HUES48 (cell line): Measurements from ENCODE around the gene FDX2.

Experiments
- H3K27ac ChIP-seq: one replicate; pipeline ENCODE4 v1.7.0; 2013; ENCODE audit warnings: low read depth, low read length, inconsistent platforms
- H3K27me3 ChIP-seq: 2 replicates; pipeline ENCODE4 v1.6.1; 2013; ENCODE audit warnings: mild to moderate bottlenecking, low read length; ENCODE audit not compliant: control insufficient read depth, insufficient read depth
- H3K36me3 ChIP-seq: 2 replicates; pipeline ENCODE4 v1.6.1; 2013; ENCODE audit warnings: low read length; ENCODE audit not compliant: control insufficient read depth, insufficient read depth
- H3K4me1 ChIP-seq: 2 replicates; pipeline ENCODE4 v1.6.1; 2013; ENCODE audit warnings: mild to moderate bottlenecking, low read length; ENCODE audit not compliant: control insufficient read depth, insufficient read depth
- H3K4me3 ChIP-seq: 2 replicates; pipeline ENCODE4 v1.5.1; 2013; ENCODE audit warnings: mild to moderate bottlenecking, low read depth, low read length
- H3K9ac ChIP-seq: 2 replicates; pipeline ENCODE4 v1.6.1; 2013; ENCODE audit warnings: mild to moderate bottlenecking, low read depth, low read length, moderate library complexity
- H3K9me3 ChIP-seq: 2 replicates; pipeline ENCODE4 v1.6.1; 2013; ENCODE audit warnings: low read length; ENCODE audit not compliant: control insufficient read depth, insufficient read depth

Gene FDX2

GRCh38 chr19:10277795-10278589, 37.8 kb downstream of the FDX2 start:
- no peak overlapping the region for H3K27ac ChIP-seq
- no peaks in the 10 kb centered on the region for H3K27me3 ChIP-seq
- H3K4me3 ChIP-seq: no peak overlapping the region
- H3K36me3 ChIP-seq: no peaks in the 10 kb centered on the region
- no peaks in the 10 kb centered on the region for H3K9me3 ChIP-seq
- no peak overlapping the region for H3K9ac ChIP-seq
- H3K4me1 ChIP-seq: no peaks in the 10 kb centered on the region

GRCh38 chr19:10274589-10274988, 41.2 kb downstream of the FDX2 start:
- H3K4me1 ChIP-seq: 0 out of 2 replicates have a peak, but pooled peaks cover 5% of the 10 kb centered on the region
- no peak overlapping the region for H3K27ac ChIP-seq
- H3K36me3 ChIP-seq: no peaks in the 10 kb centered on the region
- H3K27me3 ChIP-seq: peaks cover 27% of the 10 kb centered on the region
- no peak overlapping the region for H3K4me3 ChIP-seq
- H3K9me3 ChIP-seq: no peaks in the 10 kb centered on the region
- no peak overlapping the region for H3K9ac ChIP-seq

- Histone ChIP-seq H3K4me3 (peak overlapping the region; percentile 59; the same call in 1 of the 2 replicates), H3K27ac (no peak overlapping the region), H3K27me3 (peaks cover 28% of the 10 kb centered on the region), H3K9me3 (no peaks in the 10 kb centered on the region), H3K36me3 (no peaks in the 10 kb centered on the region), H3K4me1 (0 out of 2 replicates have a peak, but pooled peaks cover 5% of the 10 kb centered on the region), H3K9ac (no peak overlapping the region)
Observed at GRCh38 chr19:10271543-10272086, 44.2 kb downstream of the FDX2 start.

GRCh38 chr19:10270616-10271394, 45.0 kb downstream of the FDX2 start, which contains the start of gene ICAM1:
ICAM1 (plus strand) TSS chr19:10271120; CDS start chr19:10271160, 40 bp downstream.
- peak within 1 kb of the TSS; percentile 59 for H3K4me3 ChIP-seq
- no peak within 1 kb of the TSS for H3K9ac ChIP-seq
- H3K9me3 ChIP-seq: no peaks in the 10 kb centered on the region
- H3K36me3 ChIP-seq: no peaks in the 10 kb centered on the region
- H3K4me1 ChIP-seq: 0 out of 2 replicates have a peak, but pooled peaks cover 5% of the 10 kb centered on the region
- H3K27me3 ChIP-seq: peaks cover 28% of the 10 kb centered on the region
- H3K27ac ChIP-seq: no peak within 1 kb of the TSS

- 0 out of 2 replicates have a peak, but pooled peaks cover 5% of the 10 kb centered on the region for H3K4me1 ChIP-seq
- no peak overlapping the region for H3K9ac ChIP-seq
Observed at GRCh38 chr19:10270180-10270615, 45.6 kb downstream of the FDX2 start.

GRCh38 chr19:10269333-10270179, 46.3 kb downstream of the FDX2 start:
- 0 out of 2 replicates have a peak, but pooled peaks cover 5% of the 10 kb centered on the region for H3K4me1 ChIP-seq

More at GRCh38 chr19:10270180-10270615, 45.6 kb downstream of the FDX2 start:
- H3K36me3 ChIP-seq: no peaks in the 10 kb centered on the region
- no peak overlapping the region for H3K27ac ChIP-seq
- no peaks in the 10 kb centered on the region for H3K9me3 ChIP-seq
- H3K27me3 ChIP-seq: peaks cover 28% of the 10 kb centered on the region
- peak overlapping the region; percentile 59 for H3K4me3 ChIP-seq

GRCh38 chr19:10268071-10268470, 47.7 kb downstream of the FDX2 start:
- Histone ChIP-seq H3K27ac (no peak overlapping the region), H3K36me3 (no peaks in the 10 kb centered on the region), H3K9me3 (no peaks in the 10 kb centered on the region), H3K27me3 (peaks cover 28% of the 10 kb centered on the region), H3K9ac (no peak overlapping the region), H3K4me3 (no peak overlapping the region), H3K4me1 (0 out of 2 replicates have a peak, but pooled peaks cover 5% of the 10 kb centered on the region)

More at GRCh38 chr19:10269333-10270179, 46.3 kb downstream of the FDX2 start:
- Histone ChIP-seq H3K9ac (no peak overlapping the region), H3K4me3 (peak overlapping the region; percentile 59), H3K27ac (no peak overlapping the region), H3K9me3 (no peaks in the 10 kb centered on the region), H3K36me3 (no peaks in the 10 kb centered on the region), H3K27me3 (peaks cover 28% of the 10 kb centered on the region)

GRCh38 chr19:10266706-10267105, 49.1 kb downstream of the FDX2 start:
- no peaks in the 10 kb centered on the region for H3K9me3 ChIP-seq

GRCh38 chr19:10262771-10263170, 53.0 kb downstream of the FDX2 start:
- H3K27me3 ChIP-seq: no peaks in the 10 kb centered on the region

More at GRCh38 chr19:10266706-10267105, 49.1 kb downstream of the FDX2 start:
- Histone ChIP-seq H3K4me3 (no peak overlapping the region), H3K27ac (no peak overlapping the region), H3K36me3 (no peaks in the 10 kb centered on the region), H3K4me1 (0 out of 2 replicates have a peak, but pooled peaks cover 4% of the 10 kb centered on the region), H3K9ac (no peak overlapping the region), H3K27me3 (peaks cover 22% of the 10 kb centered on the region)

GRCh38 chr19:10260141-10260584, 55.7 kb downstream of the FDX2 start:
- H3K9me3 ChIP-seq: no peaks in the 10 kb centered on the region
- no peak overlapping the region for H3K4me3 ChIP-seq
- peaks cover 37% of the 10 kb centered on the region for H3K36me3 ChIP-seq
- H3K4me1 ChIP-seq: no peaks in the 10 kb centered on the region
- no peak overlapping the region for H3K27ac ChIP-seq
- no peak overlapping the region for H3K9ac ChIP-seq
- no peaks in the 10 kb centered on the region for H3K27me3 ChIP-seq

More at GRCh38 chr19:10262771-10263170, 53.0 kb downstream of the FDX2 start:
- H3K36me3 ChIP-seq: peaks cover 16% of the 10 kb centered on the region
- H3K9me3 ChIP-seq: no peaks in the 10 kb centered on the region
- H3K27ac ChIP-seq: no peak overlapping the region
- no peak overlapping the region for H3K9ac ChIP-seq
- no peaks in the 10 kb centered on the region for H3K4me1 ChIP-seq
- no peak overlapping the region for H3K4me3 ChIP-seq
